ENCODE results near the gene PLXNC1. TPM values are rescaled to one million over a fixed set of nuclear protein-coding genes. Genes with fewer than 3 reads are reported as not detected.

The PLXNC1 gene
- total and polyA plus RNA-seq, 2 of the 8 experiments (the other 6 are each of a cell fraction or from before 2014, with no cell fraction given): 0.83 to 2.0 TPM

GRCh38 chr12:94140556-94140955 is 7.8 kb upstream of the PLXNC1 start:
- no peak overlapping the region for H2BK15ac ChIP-seq (ENCODE audit: low read length)
- H3K56ac ChIP-seq (replicated peaks; ENCODE audit: insufficient read length, low read depth, low read length): no peak overlapping the region
- H3K23ac ChIP-seq (ENCODE audit: insufficient read length): no peak overlapping the region
- H3K79me2 ChIP-seq (ENCODE audit: control insufficient read depth in 1 of 2, insufficient read depth in 2 of 2, low read length in 2 of 2): no peaks in the 10 kb centered on the region
- H2BK12ac ChIP-seq (ENCODE audit: low read depth, low read length): no peak overlapping the region
- WGBS, 2 experiments (ENCODE audit: extremely low coverage in 1 of 2, insufficient coverage in 1 of 2, insufficient read length in 1 of 2, insufficient replicate concordance in 2 of 2, low coverage in 1 of 2, low lambda C conversion rate in 2 of 2, missing lambda C conversion rate in 1 of 2): 69% methylated on average over 13 of the region's 13 CpGs; no CpG with 5 or more reads in 1 of the 2 experiments
- H2BK5ac ChIP-seq (ENCODE audit: low read depth, low read length): no peak overlapping the region
- H3K4me2 ChIP-seq (ENCODE audit: insufficient read depth in 1 of 2, low read depth in 2 of 2, low read length in 2 of 2): no peak overlapping the region
- H2AFZ ChIP-seq (ENCODE audit: low read length): no peak overlapping the region
- H4K20me1 ChIP-seq (replicated peaks in 1 of 2; ENCODE audit: control insufficient read depth in 1 of 2, insufficient read depth in 2 of 2, low read length in 2 of 2): no peaks in the 10 kb centered on the region
- no peaks in the 10 kb centered on the region for H3K9me3 ChIP-seq (ENCODE audit: insufficient read depth in 2 of 2, low read depth in 1 of 2, low read length in 1 of 2)
- peaks cover 0 to 5% (median 0%) of the 10 kb centered on the region in 4 experiments; a peak in 4 of 7 replicates for H3K27me3 ChIP-seq (replicated peaks in 1 of 4; ENCODE audit: control insufficient read depth in 3 of 4, extremely low read depth in 1 of 4, insufficient read depth in 3 of 4, low read length in 3 of 4)
- no peaks in the 10 kb centered on the region for H3K79me1 ChIP-seq (ENCODE audit: low read depth, low read length)
- no peak overlapping the region for H2BK120ac ChIP-seq (replicated peaks; ENCODE audit: low read depth, low read length)
- no peak overlapping the region for H3K4me3 ChIP-seq (ENCODE audit: extremely low read depth in 1 of 4, insufficient read depth in 2 of 4, low read depth in 3 of 4, low read length in 4 of 4)
- DNase-seq (ENCODE audit: low read depth in 1 of 2, low spot score in 2 of 2) (peak; percentile 54 to 71), FAIRE-seq (no peak)
- H3K4me1 ChIP-seq (replicated peaks in 1 of 4; ENCODE audit: control insufficient read depth in 3 of 4, insufficient read depth in 4 of 4, low read length in 3 of 4): no peaks in the 10 kb centered on the region; a peak in 1 of 7 replicates
- no peak overlapping the region for H3K9ac ChIP-seq (replicated peaks in 1 of 4; ENCODE audit: extremely low read depth in 1 of 4, low read depth in 3 of 4, low read length in 3 of 4)
- no peak overlapping the region for H3K14ac ChIP-seq (ENCODE audit: insufficient read length)
- H3K18ac ChIP-seq (ENCODE audit: extremely low read depth, low read length): no peak overlapping the region
- TF ChIP-seq RAD21 (IDR thresholded peaks at IDR 0.05 in 1 of 2, conservative IDR thresholded peaks at IDR 0.05 in 1 of 2; ENCODE audit: low read depth in 2 of 2, low read length in 2 of 2) (peak; percentile 93 to 96), CTCF (IDR thresholded peaks at IDR 0.05; ENCODE audit: control extremely low read depth in 1 of 3, insufficient read depth in 1 of 3, low read depth in 1 of 3, low read length in 3 of 3) (peak; percentile 89 to 91 (median 90)), RXRA (IDR thresholded peaks at IDR 0.05; ENCODE audit: insufficient read depth, low read depth, low read length) (no peak), YY1 (IDR thresholded peaks at IDR 0.05; ENCODE audit: low read depth, low read length) (peak; percentile 62; the same call in 1 of the 2 replicates)
- H4K5ac ChIP-seq (ENCODE audit: insufficient read length, low read depth, low read length): no peak overlapping the region
- no peak overlapping the region for H2AK5ac ChIP-seq (ENCODE audit: low read depth, low read length)
- H3K36me3 ChIP-seq (ENCODE audit: control insufficient read depth in 2 of 4, insufficient read depth in 4 of 4, low read length in 3 of 4): no peaks in the 10 kb centered on the region
- no peak overlapping the region for H2BK20ac ChIP-seq (ENCODE audit: low read length)
- CTCF ChIA-PET (ENCODE audit: partially characterized antibody): interaction anchor here (0.6 to 7.9 kb wide), 17 partner anchors 11 to 394 kb away, joined by 3 to 80 read pairs (median 4); no protein-coding TSS in a partner anchor
- no peak overlapping the region for H3K27ac ChIP-seq (ENCODE audit: low read depth, low read length)
- no peaks in the 10 kb centered on the region for H3K23me2 ChIP-seq (ENCODE audit: low read depth, low read length)
- H4K91ac ChIP-seq (replicated peaks; ENCODE audit: insufficient read length, low read length): no peak overlapping the region
- no peak overlapping the region for H3K4ac ChIP-seq (replicated peaks; ENCODE audit: insufficient read length, low read depth, low read length)
- POLR2A ChIA-PET (ENCODE audit: partially characterized antibody): interaction anchor here (1.0 kb wide), 1 partner anchor 394 kb away, joined by 3 read pairs; no protein-coding TSS in a partner anchor
- H4K8ac ChIP-seq (ENCODE audit: extremely low read depth, insufficient read depth, low read length): no peak overlapping the region
